ENCODE data around the gene ANXA6. TPM values are rescaled to one million over a fixed set of nuclear protein-coding genes. Genes with fewer than 3 reads are reported as not detected.
"Not testable (repeated sequence)": the region's sequence is repeated elsewhere in the genome, so short reads cannot be mapped to it uniquely, and the experiment has no call there.

The ANXA6 gene
- total RNA-seq, 2 experiments from 2014 or later = 518 to 538 TPM

- Mint-ChIP-seq H3K4me3 (no peak overlapping the region), H3K9me3 (peaks cover 31% of the 10 kb centered on the region), H3K27ac (peak overlapping the region; percentile 43), H3K4me1 (peaks cover 13% of the 10 kb centered on the region), H3K36me3 (peaks cover 74% of the 10 kb centered on the region), H3K27me3 (no peaks in the 10 kb centered on the region)
- ATAC-seq (ENCODE audit: low read depth) (no peak), DNase-seq (no peak)
- POLR2A ChIA-PET = no interaction called here
Measured at GRCh38 chr5:151189151-151189550, 31.6 kb upstream of the ANXA6 start.

GRCh38 chr5:151186538-151186937 is 29.0 kb upstream of the ANXA6 start:
- H3K9me3 Mint-ChIP-seq = peaks cover 21% of the 10 kb centered on the region
- peaks cover 62% of the 10 kb centered on the region for H3K36me3 Mint-ChIP-seq
- DNase-seq (no peak), ATAC-seq (ENCODE audit: low read depth) (no peak)
- H3K27ac Mint-ChIP-seq = no peak overlapping the region
- H3K4me1 Mint-ChIP-seq = peaks cover 13% of the 10 kb centered on the region
- H3K4me3 Mint-ChIP-seq = no peak overlapping the region
- POLR2A ChIA-PET = no interaction called here
- no peaks in the 10 kb centered on the region for H3K27me3 Mint-ChIP-seq

GRCh38 chr5:151186052-151186451 is 28.5 kb upstream of the ANXA6 start:
- Mint-ChIP-seq H3K27me3 (no peaks in the 10 kb centered on the region), H3K27ac (no peak overlapping the region)

GRCh38 chr5:151184316-151185042 is 26.9 kb upstream of the ANXA6 start:
- H3K27ac Mint-ChIP-seq = no peak overlapping the region
- POLR2A ChIA-PET = no interaction called here
- H3K4me1 Mint-ChIP-seq = peaks cover 7% of the 10 kb centered on the region
- DNase-seq (no peak), ATAC-seq (ENCODE audit: low read depth) (no peak)
- H3K27me3 Mint-ChIP-seq = no peaks in the 10 kb centered on the region
- no peak overlapping the region for H3K4me3 Mint-ChIP-seq
- H3K36me3 Mint-ChIP-seq = peaks cover 52% of the 10 kb centered on the region
- peaks cover 7% of the 10 kb centered on the region for H3K9me3 Mint-ChIP-seq

More at GRCh38 chr5:151186052-151186451, 28.5 kb upstream of the ANXA6 start:
- Mint-ChIP-seq H3K4me1 (peaks cover 9% of the 10 kb centered on the region), H3K9me3 (peaks cover 16% of the 10 kb centered on the region), H3K36me3 (peaks cover 59% of the 10 kb centered on the region), H3K4me3 (no peak overlapping the region)
- ATAC-seq (ENCODE audit: low read depth) = no peak
- DNase-seq = no peak
- POLR2A ChIA-PET = no interaction called here

- POLR2A ChIA-PET = no interaction called here
- H3K27ac Mint-ChIP-seq = no peak overlapping the region
- no peak overlapping the region for H3K4me3 Mint-ChIP-seq
- peaks cover 51% of the 10 kb centered on the region for H3K36me3 Mint-ChIP-seq
- no peaks in the 10 kb centered on the region for H3K27me3 Mint-ChIP-seq
- H3K4me1 Mint-ChIP-seq = peaks cover 7% of the 10 kb centered on the region
- DNase-seq (no peak), ATAC-seq (ENCODE audit: low read depth) (no peak)
- no peaks in the 10 kb centered on the region for H3K9me3 Mint-ChIP-seq
Measured at GRCh38 chr5:151183456-151184245, 26.1 kb upstream of the ANXA6 start.

- Mint-ChIP-seq H3K27ac (no peak overlapping the region), H3K27me3 (no peaks in the 10 kb centered on the region), H3K4me3 (no peak overlapping the region), H3K4me1 (peaks cover 7% of the 10 kb centered on the region), H3K9me3 (no peaks in the 10 kb centered on the region), H3K36me3 (peaks cover 54% of the 10 kb centered on the region)
- POLR2A ChIA-PET = no interaction called here
- no peak for ATAC-seq (ENCODE audit: low read depth)
- DNase-seq = no peak
Measured at GRCh38 chr5:151182976-151183375, 25.4 kb upstream of the ANXA6 start.

- H3K4me1 Mint-ChIP-seq = peaks cover 7% of the 10 kb centered on the region
- H3K4me3 Mint-ChIP-seq = no peak overlapping the region
- peaks cover 52% of the 10 kb centered on the region for H3K36me3 Mint-ChIP-seq
- POLR2A ChIA-PET = no interaction called here
- DNase-seq (no peak), ATAC-seq (ENCODE audit: low read depth) (no peak)
- H3K27ac Mint-ChIP-seq = no peak overlapping the region
- H3K9me3 Mint-ChIP-seq = no peaks in the 10 kb centered on the region
- H3K27me3 Mint-ChIP-seq = no peaks in the 10 kb centered on the region
Measured at GRCh38 chr5:151182524-151182900, 24.9 kb upstream of the ANXA6 start.

GRCh38 chr5:151181818-151182523 is 24.4 kb upstream of the ANXA6 start:
- no peak overlapping the region for H3K4me3 Mint-ChIP-seq

GRCh38 chr5:151180291-151180690 is 22.7 kb upstream of the ANXA6 start:
- Mint-ChIP-seq H3K36me3 (peaks cover 40% of the 10 kb centered on the region), H3K27me3 (no peaks in the 10 kb centered on the region), H3K4me1 (peaks cover 3% of the 10 kb centered on the region), H3K4me3 (no peak overlapping the region), H3K9me3 (no peaks in the 10 kb centered on the region), H3K27ac (no peak overlapping the region)
- POLR2A ChIA-PET = interaction anchor here (1.1 kb wide), 1 partner anchor 43 kb away, joined by 4 read pairs; the partner anchor contains the start of gene CCDC69
- ATAC-seq (ENCODE audit: low read depth) (no peak), DNase-seq (no peak)

More at GRCh38 chr5:151181818-151182523, 24.4 kb upstream of the ANXA6 start:
- Mint-ChIP-seq H3K27ac (peak overlapping the region; percentile 41), H3K36me3 (peaks cover 50% of the 10 kb centered on the region), H3K27me3 (no peaks in the 10 kb centered on the region), H3K4me1 (peaks cover 7% of the 10 kb centered on the region), H3K9me3 (no peaks in the 10 kb centered on the region)
- no peak for ATAC-seq (ENCODE audit: low read depth)
- POLR2A ChIA-PET = interaction anchor here (0.8 kb wide), 1 partner anchor 682 kb away, joined by 3 read pairs; no protein-coding TSS in a partner anchor
- DNase-seq = no peak

- Mint-ChIP-seq H3K27ac (no peak overlapping the region), H3K4me3 (no peak overlapping the region), H3K27me3 (no peaks in the 10 kb centered on the region), H3K9me3 (no peaks in the 10 kb centered on the region), H3K36me3 (peaks cover 40% of the 10 kb centered on the region), H3K4me1 (peaks cover 3% of the 10 kb centered on the region)
- no peak for ATAC-seq (ENCODE audit: low read depth)
- no peak for DNase-seq
- POLR2A ChIA-PET = interaction anchor here (1.1 kb wide), 1 partner anchor 44 kb away, joined by 4 read pairs; the partner anchor contains the start of gene CCDC69
Measured at GRCh38 chr5:151179489-151179840, 21.9 kb upstream of the ANXA6 start.

- H3K4me1 Mint-ChIP-seq = peaks cover 3% of the 10 kb centered on the region
- DNase-seq (no peak), ATAC-seq (ENCODE audit: low read depth) (no peak)
- H3K36me3 Mint-ChIP-seq = peaks cover 43% of the 10 kb centered on the region
- H3K4me3 Mint-ChIP-seq = no peak overlapping the region
- H3K9me3 Mint-ChIP-seq = no peaks in the 10 kb centered on the region
- H3K27me3 Mint-ChIP-seq = no peaks in the 10 kb centered on the region
- no peak overlapping the region for H3K27ac Mint-ChIP-seq
- POLR2A ChIA-PET = no interaction called here
Measured at GRCh38 chr5:151178777-151179488, 21.4 kb upstream of the ANXA6 start.

GRCh38 chr5:151178372-151178771 is 20.8 kb upstream of the ANXA6 start:
- Mint-ChIP-seq H3K4me3 (no peak overlapping the region), H3K27ac (no peak overlapping the region), H3K9me3 (no peaks in the 10 kb centered on the region), H3K27me3 (no peaks in the 10 kb centered on the region), H3K36me3 (peaks cover 43% of the 10 kb centered on the region), H3K4me1 (peaks cover 3% of the 10 kb centered on the region)
- POLR2A ChIA-PET = interaction anchor here (1.1 kb wide), 1 partner anchor 74 kb away, joined by 3 read pairs; the partner anchor contains the start of gene GM2A
- ATAC-seq (ENCODE audit: low read depth) (no peak), DNase-seq (no peak)

GRCh38 chr5:151176268-151176667 is 18.7 kb upstream of the ANXA6 start:
- ATAC-seq (ENCODE audit: low read depth); H3K4me3 Mint-ChIP-seq; POLR2A ChIA-PET; H3K9me3 Mint-ChIP-seq; H3K27ac Mint-ChIP-seq; DNase-seq; H3K4me1 Mint-ChIP-seq; H3K27me3 Mint-ChIP-seq: not testable (repeated sequence)
- peaks cover 32% of the 10 kb centered on the region for H3K36me3 Mint-ChIP-seq
